WTC11 (cell line): ENCODE measurements around the gene KATNBL1.

Source experiments
- ARID4B ChIP-seq: sonication (generic); formaldehyde crosslinking; IDR thresholded peaks from 2 replicates; pipeline ENCODE4 v1.8.0; 2023; ENCODE audit warnings: missing genetic modification reagents, mild to moderate bottlenecking, borderline replicate concordance
- ATF3 ChIP-seq: sonication (generic); formaldehyde crosslinking; conservative IDR thresholded peaks from 2 replicates; pipeline ENCODE4 v1.8.1; 2022; ENCODE audit warnings: mild to moderate bottlenecking, missing genetic modification reagents
- CTCF ChIP-seq: fragments of 200-600 bp; IDR thresholded peaks from 2 replicates; pipeline ENCODE4 v1.8.0; 2022; ENCODE audit warnings: antibody characterized with exemption
- NR3C1 ChIP-seq: sonication (generic); formaldehyde crosslinking; conservative IDR thresholded peaks from 2 replicates; pipeline ENCODE4 v1.8.1; 2023; ENCODE audit warnings: low read depth, mild to moderate bottlenecking, missing genetic modification reagents
- PRDM15 ChIP-seq: sonication (generic); formaldehyde crosslinking; IDR thresholded peaks from 2 replicates; pipeline ENCODE4 v1.8.0; 2022; ENCODE audit warnings: missing genetic modification reagents
- PRRX2 ChIP-seq: fragments of 250-450 bp; sonication (Bioruptor Pico); IDR thresholded peaks from 2 replicates; pipeline ENCODE4 v1.8.0; 2021; ENCODE audit warnings: mild to moderate bottlenecking
- RORB ChIP-seq: fragments of 250-450 bp; sonication (Bioruptor Pico); IDR thresholded peaks from 2 replicates; pipeline ENCODE4 v1.9.0; 2021; ENCODE audit warnings: mild to moderate bottlenecking
- TEAD1 ChIP-seq: sonication (generic); formaldehyde crosslinking; IDR thresholded peaks from 2 replicates; pipeline ENCODE4 v1.8.0; 2022; ENCODE audit warnings: mild to moderate bottlenecking, missing genetic modification reagents
- ZNF232 ChIP-seq: sonication (generic); formaldehyde crosslinking; IDR thresholded peaks from 2 replicates; pipeline ENCODE4 v1.8.0; 2022; ENCODE audit warnings: mild to moderate bottlenecking, missing genetic modification reagents
- ZNF423 ChIP-seq: fragments of 250-450 bp; sonication (Bioruptor Pico); IDR thresholded peaks from 2 replicates; pipeline ENCODE4 v2.1.2; 2022; ENCODE audit warnings: mild to moderate bottlenecking, moderate library complexity

GRCh38 chr15:34107315-34107714, 102.6 kb downstream of the KATNBL1 start:
- TF ChIP-seq CTCF (no peak), ZNF232 (CRISPR knock-in tag) (no peak), NR3C1 (CRISPR knock-in tag) (no peak), PRDM15 (no peak), PRRX2 (CRISPR knock-in tag) (no peak), ARID4B (CRISPR knock-in tag) (no peak), ZNF423 (CRISPR knock-in tag) (no peak), ATF3 (no peak), RORB (no peak), TEAD1 (CRISPR knock-in tag) (no peak)
